Measurements from ENCODE around the gene AGBL2.

- TF ChIP-seq POLR2A (IDR thresholded peaks at IDR 0.05; ENCODE audit: control extremely low read depth in 1 of 2, low read depth in 2 of 2, low read length in 2 of 2): no peak
- TF ChIP-seq POLR2AphosphoS5 (IDR thresholded peaks at IDR 0.05; ENCODE audit: low read depth, low read length): no peak
- no peak for TF ChIP-seq CTCF (IDR thresholded peaks at IDR 0.05; ENCODE audit: control extremely low read depth in 1 of 3, insufficient read depth in 1 of 3, low read depth in 1 of 3, low read length in 3 of 3)
- TF ChIP-seq CEBPB (IDR thresholded peaks at IDR 0.05; ENCODE audit: low read depth, low read length): no peak
- TF ChIP-seq KDM5A (IDR thresholded peaks at IDR 0.05; ENCODE audit: low read length): no peak
- no peak for TF ChIP-seq ASH2L (IDR thresholded peaks at IDR 0.05; ENCODE audit: low read length)
- no peak for TF ChIP-seq HDAC2 (IDR thresholded peaks at IDR 0.05; ENCODE audit: borderline replicate concordance in 1 of 2, low read depth in 2 of 2, low read length in 2 of 2)
Measured at GRCh38 chr11:47669856-47670255, 45.3 kb downstream of the AGBL2 start.

Measured in H1 (cell line).